ENCODE data around the gene KRT73.

GRCh38 chr12:52667931-52668330, 49.6 kb upstream of the KRT73 start:
- no peak for TF ChIP-seq CTCF (IDR thresholded peaks at IDR 0.05; ENCODE audit: low read depth, low read length, missing input control)
- no peak for TF ChIP-seq GABPA (IDR thresholded peaks at IDR 0.05 in 1 of 2, conservative IDR thresholded peaks at IDR 0.05 in 1 of 2)
- TF ChIP-seq YY1 (IDR thresholded peaks at IDR 0.05), result no peak
